HCT116 (cell line): ENCODE measurements around the gene DNMT3A. TPM values are rescaled to one million over a fixed set of nuclear protein-coding genes. Genes with fewer than 3 reads are reported as not detected.

ENCODE experiments used
- ATAC-seq: fragments of 200-7000 bp; cut with Tn5 transposase; 2 replicates; pipeline ENCODE4 v1.9.1; 2020; ENCODE audit warnings: mild to moderate bottlenecking, moderate library complexity
- BruUV-seq: library from RNA; stranded (reverse); fragments of 400-500 nt; replicated peaks from 2 replicates; lab custom pipeline; 2021; lab: Mats Ljungman, UMichigan
- CTCF ChIA-PET: fragments of 300-600 bp; sonication (Branson Sonifier 250); formaldehyde crosslinking; loops from one replicate; lab custom pipeline; 2021; ENCODE audit warnings: antibody characterized with exemption; lab: Charles Lee
- POLR2A ChIA-PET: fragments of 300-600, 350-600 bp; sonication (Branson Sonifier 250); formaldehyde crosslinking; loops from one replicate; lab custom pipeline; 2021; ENCODE audit warnings: antibody characterized with exemption; lab: Charles Lee
- RAD21 ChIA-PET, 2 experiments: fragments of 300-600 bp; sonication (Branson Sonifier 250); formaldehyde crosslinking; loops; one replicate each; lab custom pipeline; 2023; ENCODE audit warnings: low total read pairs in 2 of 2; ENCODE audit not compliant: uncharacterized antibody in 2 of 2, unreplicated experiment in 2 of 2, low non-redundant PET in 1 of 2; lab: Charles Lee
- DNase-seq: peaks from one replicate; pipeline ENCODE4 v3.0.0-alpha.2; 2010; ENCODE audit warnings: low read depth, low spot score
- H2AFZ ChIP-seq: fragments of 200-600 bp; shearing (Covaris generic), sonication (generic); 2 replicates; pipeline ENCODE4 v1.6.1; 2017; ENCODE audit warnings: low read depth, mixed run types, mixed read lengths, antibody characterized with exemption, low read length; ENCODE audit not compliant: poor library complexity, severe bottlenecking
- H3K27ac ChIP-seq: 2 replicates; pipeline ENCODE4 v1.5.1; 2012; ENCODE audit warnings: low read depth, low read length
- H3K27me3 ChIP-seq: fragments of 200-600 bp; sonication (generic); 2 replicates; pipeline ENCODE4 v1.6.1; 2016; ENCODE audit warnings: mixed run types, low read length, mixed read lengths; ENCODE audit not compliant: insufficient read depth
- H3K36me3 ChIP-seq, 2 experiments: fragments of 200-500 bp in 1 of 2; fragments of 200-600 bp in 1 of 2; sonication (Bioruptor generic) in 1 of 2; sonication (generic) in 1 of 2; 2 replicates each; pipeline versions ENCODE4 v1.5.1 to v1.6.1; 2014 to 2016; ENCODE audit warnings: low read length in 2 of 2, inconsistent platforms in 1 of 2, mixed read lengths in 1 of 2, mixed run types in 1 of 2; ENCODE audit not compliant: insufficient read depth in 2 of 2, control insufficient read depth in 1 of 2
- H3K4me1 ChIP-seq, 2 experiments: fragments of 200-600 bp in 1 of 2; sonication (generic) in 1 of 2; 2 replicates each; pipeline versions ENCODE4 v1.5.1 to v1.6.1; 2012 to 2017; ENCODE audit warnings: low read length in 2 of 2, inconsistent platforms in 1 of 2, mild to moderate bottlenecking in 1 of 2, mixed read lengths in 1 of 2, mixed run types in 1 of 2, moderate library complexity in 1 of 2; ENCODE audit not compliant: insufficient read depth in 2 of 2, control insufficient read depth in 1 of 2
- H3K4me2 ChIP-seq: fragments of 200-600 bp; sonication (generic); 2 replicates; pipeline ENCODE4 v1.6.1; 2017; ENCODE audit warnings: mixed run types, low read length, mixed read lengths
- H3K4me3 ChIP-seq, 2 experiments: fragments of 200-600 bp in 1 of 2; sonication (generic) in 1 of 2; replicated peaks in 1 of 2; 2 replicates each; pipeline ENCODE4 v1.5.1; 2011 to 2016; ENCODE audit warnings: low read length in 2 of 2, control low read depth in 1 of 2, low read depth in 1 of 2, mild to moderate bottlenecking in 1 of 2, mixed read lengths in 1 of 2, mixed run types in 1 of 2
- H3K79me2 ChIP-seq: fragments of 200-600 bp; sonication (generic); 2 replicates; pipeline ENCODE4 v1.6.1; 2017; ENCODE audit warnings: mild to moderate bottlenecking, mixed run types, low read length, moderate library complexity, mixed read lengths; ENCODE audit not compliant: insufficient read depth
- H3K9ac ChIP-seq: fragments of 200-600 bp; sonication (generic); 2 replicates; pipeline ENCODE4 v1.6.1; 2016; ENCODE audit warnings: low read length, mixed read lengths
- H3K9me2 ChIP-seq: fragments of 200-600 bp; sonication (generic), shearing (Covaris generic); 2 replicates; pipeline ENCODE4 v1.6.1; 2017; ENCODE audit warnings: mixed run types, mild to moderate bottlenecking, moderate library complexity; ENCODE audit not compliant: insufficient read depth
- H3K9me3 ChIP-seq, 2 experiments: fragments of 200-500 bp in 1 of 2; fragments of 200-600 bp in 1 of 2; sonication (Bioruptor generic) in 1 of 2; sonication (generic) in 1 of 2; 2 replicates each; pipeline ENCODE4 v1.6.1; 2014 to 2017; ENCODE audit warnings: low read length in 2 of 2, mixed read lengths in 2 of 2, inconsistent platforms in 1 of 2, low read depth in 1 of 2, mild to moderate bottlenecking in 1 of 2, mixed run types in 1 of 2, moderate library complexity in 1 of 2; ENCODE audit not compliant: control insufficient read depth in 1 of 2, insufficient read depth in 1 of 2
- H4K20me1 ChIP-seq: fragments of 200-600 bp; sonication (generic), shearing (Covaris generic); 2 replicates; pipeline ENCODE4 v1.6.1; 2017; ENCODE audit warnings: mixed run types, mild to moderate bottlenecking, moderate library complexity; ENCODE audit not compliant: insufficient read depth
- ATF3 ChIP-seq: IDR thresholded peaks from 2 replicates; pipeline ENCODE4 v1.6.1; 2012
- CEBPB ChIP-seq: IDR thresholded peaks from 2 replicates; pipeline ENCODE4 v1.6.1; 2012; ENCODE audit warnings: low read depth
- ELF1 ChIP-seq: IDR thresholded peaks from 2 replicates; pipeline ENCODE4 v1.6.1; 2012; ENCODE audit warnings: low read depth, borderline replicate concordance
- EZH2 ChIP-seq: fragments of 200-600 bp; sonication (generic); IDR thresholded peaks from 2 replicates; pipeline ENCODE4 v1.6.1; 2017; ENCODE audit warnings: antibody characterized with exemption, mixed run types
- JUND ChIP-seq: IDR thresholded peaks from 2 replicates; pipeline ENCODE4 v1.6.1; 2012
- POLR2A ChIP-seq: IDR thresholded peaks from 2 replicates; pipeline ENCODE4 v1.7.0; 2011; ENCODE audit warnings: borderline replicate concordance; ENCODE audit not compliant: insufficient read depth, insufficient read length; ENCODE audit errors: extremely low read depth
- POLR2AphosphoS5 ChIP-seq: IDR thresholded peaks from 2 replicates; pipeline ENCODE4 v1.6.1; 2011; ENCODE audit warnings: mild to moderate bottlenecking, low read depth, low read length, moderate library complexity
- SP1 ChIP-seq: IDR thresholded peaks from 2 replicates; pipeline ENCODE4 v1.6.1; 2012; ENCODE audit warnings: low read depth
- SRF ChIP-seq: IDR thresholded peaks from 2 replicates; pipeline ENCODE4 v1.6.1; 2012; ENCODE audit warnings: low read depth
- YY1 ChIP-seq: IDR thresholded peaks from 2 replicates; pipeline ENCODE4 v1.6.1; 2011; ENCODE audit warnings: low read length, low read depth, moderate library complexity, mild to moderate bottlenecking; ENCODE audit not compliant: insufficient replicate concordance; ENCODE audit errors: extremely low read depth
- ZFX ChIP-seq: fragments of 450-650 bp; IDR thresholded peaks from 2 replicates; pipeline ENCODE4 v1.6.1; 2017
- ZNF274 ChIP-seq: fragments of 200-500 bp; sonication (Bioruptor generic); IDR thresholded peaks from 2 replicates; pipeline ENCODE4 v1.6.1; 2014; ENCODE audit warnings: mild to moderate bottlenecking, low read depth, low read length, inconsistent platforms
- intact Hi-C: fragments of 100-400 bp; cut with micrococcal nuclease; formaldehyde crosslinking; loops from 2 replicates; pipeline ENCODE4 v1.10.0; 2022
- total RNA-seq: library from RNA; stranded (reverse); gene quantifications from one replicate; pipeline ENCODE4 v1.2.1, GENCODE V29; 2021; ENCODE audit not compliant: unreplicated experiment
- TF ChIP-seq, protein P1 (sequence below), 3 experiments: fragments of 200-600 bp in 1 of 3; sonication (generic) in 1 of 3; IDR thresholded peaks in 2 of 3; conservative IDR thresholded peaks in 1 of 3; 2 replicates each; pipeline ENCODE4 v1.5.1; 2012 to 2017; ENCODE audit warnings: low read depth in 2 of 3, low read length in 2 of 3, antibody characterized with exemption in 1 of 3, borderline replicate concordance in 1 of 3, control low read depth in 1 of 3, mild to moderate bottlenecking in 1 of 3, mixed read lengths in 1 of 3, mixed run types in 1 of 3, moderate library complexity in 1 of 3; ENCODE audit not compliant: insufficient read depth in 1 of 3
- TF ChIP-seq, protein P2 (sequence below): IDR thresholded peaks from 2 replicates; pipeline ENCODE4 v1.6.1; 2011; ENCODE audit warnings: mild to moderate bottlenecking, low read length, moderate library complexity; ENCODE audit not compliant: insufficient replicate concordance; ENCODE audit errors: extremely low read depth

The DNMT3A gene
- total RNA-seq, 1 experiment from 2014 or later: 14.3 TPM

GRCh38 chr2:25365241-25365640 lies 23.5 kb upstream of the DNMT3A start:
- H3K27ac ChIP-seq: no peak overlapping the region
- no peaks in the 10 kb centered on the region for H3K27me3 ChIP-seq
- no peaks in the 10 kb centered on the region for H3K9me2 ChIP-seq
- intact Hi-C loops: no loop called here
- H3K9me3 ChIP-seq: no peaks in the 10 kb centered on the region
- CTCF ChIA-PET: no interaction called here
- H3K36me3 ChIP-seq: no peaks in the 10 kb centered on the region
- DNase-seq (no peak), ATAC-seq (no peak)
- POLR2A ChIA-PET: no interaction called here
- RAD21 ChIA-PET: no interaction called here
- BruUV-seq: no TSS peak
- peaks cover 0 to 14% of the 10 kb centered on the region in 2 experiments; a peak in 2 of 4 replicates for H3K4me1 ChIP-seq
- TF ChIP-seq, protein P1, sequence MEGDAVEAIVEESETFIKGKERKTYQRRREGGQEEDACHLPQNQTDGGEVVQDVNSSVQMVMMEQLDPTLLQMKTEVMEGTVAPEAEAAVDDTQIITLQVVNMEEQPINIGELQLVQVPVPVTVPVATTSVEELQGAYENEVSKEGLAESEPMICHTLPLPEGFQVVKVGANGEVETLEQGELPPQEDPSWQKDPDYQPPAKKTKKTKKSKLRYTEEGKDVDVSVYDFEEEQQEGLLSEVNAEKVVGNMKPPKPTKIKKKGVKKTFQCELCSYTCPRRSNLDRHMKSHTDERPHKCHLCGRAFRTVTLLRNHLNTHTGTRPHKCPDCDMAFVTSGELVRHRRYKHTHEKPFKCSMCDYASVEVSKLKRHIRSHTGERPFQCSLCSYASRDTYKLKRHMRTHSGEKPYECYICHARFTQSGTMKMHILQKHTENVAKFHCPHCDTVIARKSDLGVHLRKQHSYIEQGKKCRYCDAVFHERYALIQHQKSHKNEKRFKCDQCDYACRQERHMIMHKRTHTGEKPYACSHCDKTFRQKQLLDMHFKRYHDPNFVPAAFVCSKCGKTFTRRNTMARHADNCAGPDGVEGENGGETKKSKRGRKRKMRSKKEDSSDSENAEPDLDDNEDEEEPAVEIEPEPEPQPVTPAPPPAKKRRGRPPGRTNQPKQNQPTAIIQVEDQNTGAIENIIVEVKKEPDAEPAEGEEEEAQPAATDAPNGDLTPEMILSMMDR (IDR thresholded peaks at IDR 0.05 in 2 of 3, conservative IDR thresholded peaks at IDR 0.05 in 1 of 3; ENCODE audit: borderline replicate concordance in 1 of 3, insufficient read depth in 1 of 3, low read depth in 2 of 3, low read length in 2 of 3): no peak
- no peak for TF ChIP-seq POLR2A
- TF ChIP-seq SRF: no peak
- TF ChIP-seq, protein P2, sequence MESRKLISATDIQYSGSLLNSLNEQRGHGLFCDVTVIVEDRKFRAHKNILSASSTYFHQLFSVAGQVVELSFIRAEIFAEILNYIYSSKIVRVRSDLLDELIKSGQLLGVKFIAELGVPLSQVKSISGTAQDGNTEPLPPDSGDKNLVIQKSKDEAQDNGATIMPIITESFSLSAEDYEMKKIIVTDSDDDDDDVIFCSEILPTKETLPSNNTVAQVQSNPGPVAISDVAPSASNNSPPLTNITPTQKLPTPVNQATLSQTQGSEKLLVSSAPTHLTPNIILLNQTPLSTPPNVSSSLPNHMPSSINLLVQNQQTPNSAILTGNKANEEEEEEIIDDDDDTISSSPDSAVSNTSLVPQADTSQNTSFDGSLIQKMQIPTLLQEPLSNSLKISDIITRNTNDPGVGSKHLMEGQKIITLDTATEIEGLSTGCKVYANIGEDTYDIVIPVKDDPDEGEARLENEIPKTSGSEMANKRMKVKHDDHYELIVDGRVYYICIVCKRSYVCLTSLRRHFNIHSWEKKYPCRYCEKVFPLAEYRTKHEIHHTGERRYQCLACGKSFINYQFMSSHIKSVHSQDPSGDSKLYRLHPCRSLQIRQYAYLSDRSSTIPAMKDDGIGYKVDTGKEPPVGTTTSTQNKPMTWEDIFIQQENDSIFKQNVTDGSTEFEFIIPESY: no peak
- no peak for TF ChIP-seq ZFX
- no peak for TF ChIP-seq SP1
- no peak for TF ChIP-seq ZNF274
- no peak for TF ChIP-seq JUND
- TF ChIP-seq POLR2AphosphoS5: no peak
- no peak for TF ChIP-seq YY1
- no peak for TF ChIP-seq CEBPB
- no peak for TF ChIP-seq ATF3
- no peak for TF ChIP-seq EZH2
- TF ChIP-seq ELF1: no peak
- H3K79me2 ChIP-seq: no peaks in the 10 kb centered on the region
- no peak overlapping the region for H3K9ac ChIP-seq
- no peaks in the 10 kb centered on the region for H4K20me1 ChIP-seq
- H3K4me2 ChIP-seq: no peak overlapping the region
- H3K4me3 ChIP-seq: no peak overlapping the region
- H2AFZ ChIP-seq: no peak overlapping the region
